GM18520 (cell line): Measurements from ENCODE around the gene ZNF837.
"Not testable (repeated sequence)": the region's sequence is repeated elsewhere in the genome, so short reads cannot be mapped to it uniquely, and the experiment has no call there.

Experiments
- ATAC-seq: cut with Tn5 transposase; IDR thresholded peaks from one replicate; pipeline ENCODE4 v1.9.1; 2021; ENCODE audit not compliant: unreplicated experiment

ZNF837 gene

DNA sequence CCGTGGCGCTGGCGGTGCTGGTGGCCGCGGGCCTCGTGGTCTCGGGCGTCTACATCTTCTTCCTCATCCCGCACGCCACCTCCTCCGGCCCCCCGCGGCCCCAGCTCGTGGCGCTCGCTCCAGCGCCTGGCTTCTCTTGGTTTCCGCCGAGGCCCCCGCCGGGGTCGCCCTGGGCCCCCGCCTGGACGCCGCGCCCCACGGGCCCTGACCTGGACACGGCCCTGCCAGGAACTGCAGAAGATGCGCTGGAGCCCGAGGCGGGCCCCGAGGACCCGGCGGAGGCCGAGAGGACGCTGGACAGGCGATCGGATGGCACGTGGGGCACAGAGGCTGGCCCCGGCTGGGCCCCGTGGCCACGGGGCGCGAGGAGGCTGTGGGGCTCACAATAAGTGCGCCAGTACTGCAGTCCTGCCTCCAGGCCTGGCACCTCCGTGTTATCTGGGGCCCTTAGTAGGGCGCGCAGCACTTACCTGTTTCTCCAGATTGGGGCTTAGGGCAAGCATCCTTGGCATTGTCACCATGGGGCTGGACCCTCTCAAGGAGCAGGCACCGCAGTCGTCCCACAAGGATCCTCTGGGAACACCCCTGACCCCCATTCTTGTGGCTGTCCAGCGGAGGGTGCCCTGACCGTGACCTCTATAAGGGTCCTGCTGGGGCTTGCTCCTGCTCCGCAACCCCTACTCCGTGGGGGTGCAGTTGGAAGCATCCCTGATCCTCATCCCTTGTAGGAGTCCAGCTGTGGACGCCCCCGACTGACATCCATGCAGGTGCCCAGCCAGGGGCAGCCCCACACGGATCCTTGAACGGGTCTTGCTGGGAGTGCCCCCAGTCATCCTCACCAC, 16.1 kb upstream of the ZNF837 start:
- ATAC-seq = no peak

DNA sequence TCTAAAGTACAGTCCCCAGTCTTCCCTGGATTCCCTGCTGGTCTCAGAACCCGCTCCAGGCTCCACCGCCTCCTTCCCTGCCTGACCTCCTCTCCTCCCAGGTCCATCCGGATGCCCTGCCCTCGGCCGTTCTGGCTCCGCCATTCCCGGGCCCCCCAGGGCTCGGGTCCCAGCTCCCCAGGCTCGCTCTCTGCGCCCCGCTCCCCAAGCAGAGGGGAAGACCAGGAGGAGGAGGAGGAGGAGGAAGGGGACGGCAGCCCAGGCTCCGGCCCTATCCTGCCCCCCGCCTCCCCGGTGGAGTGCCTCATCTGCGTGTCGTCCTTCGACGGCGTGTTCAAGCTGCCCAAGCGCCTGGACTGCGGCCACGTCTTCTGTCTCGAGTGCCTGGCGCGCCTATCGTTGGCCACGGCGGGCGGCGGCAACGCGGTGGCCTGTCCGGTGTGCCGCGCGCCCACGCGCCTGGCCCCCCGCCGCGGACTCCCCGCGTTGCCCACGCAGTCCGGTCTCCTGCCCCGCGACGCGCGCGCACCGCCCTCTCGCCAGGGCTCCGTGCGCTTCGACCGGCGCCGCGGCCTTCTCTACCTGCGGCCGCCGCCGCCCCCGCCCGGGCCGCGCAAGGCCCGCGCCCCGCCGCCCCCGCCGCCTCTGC, 15.3 kb upstream of the ZNF837 start:
- ATAC-seq = no peak

DNA sequence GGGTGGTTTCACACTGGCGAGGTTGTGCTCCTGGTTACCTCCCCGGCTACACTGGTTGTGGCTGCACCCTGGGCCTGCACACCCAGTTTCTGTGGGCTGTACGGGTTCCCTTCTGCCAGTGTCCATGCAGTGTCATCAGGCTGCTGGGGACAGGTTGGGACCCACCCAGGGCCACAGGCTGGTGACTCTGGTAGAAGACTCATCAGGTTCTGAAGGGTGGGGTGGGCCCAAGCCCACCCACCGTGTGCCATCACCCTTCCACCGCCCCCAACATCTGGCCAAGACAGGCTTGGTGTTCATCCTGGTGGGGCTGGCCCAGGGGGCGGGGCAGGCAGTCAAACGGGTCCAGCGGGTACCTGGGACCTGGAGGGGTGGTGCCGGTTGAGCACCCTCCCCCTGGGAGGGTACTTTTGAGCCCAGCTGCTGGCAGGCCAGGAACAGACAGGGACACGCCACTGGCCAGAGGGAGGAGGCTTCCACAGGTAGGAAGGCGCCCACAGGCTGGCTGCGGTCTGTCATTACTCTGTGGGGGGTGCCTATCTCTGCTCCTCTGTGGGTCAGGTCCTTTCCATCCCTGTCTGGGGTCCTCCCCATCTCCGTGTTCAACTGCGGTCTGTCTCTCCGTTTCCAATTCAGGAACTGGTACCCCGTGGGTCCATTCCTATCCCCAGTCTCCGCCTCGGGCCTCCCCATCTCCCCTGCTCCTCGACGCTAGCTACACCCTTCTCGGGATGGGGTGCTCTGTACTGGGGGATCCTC, 14.6 kb upstream of the ZNF837 start, which contains the start of gene RNF225:
RNF225 (plus strand) TSS at position 437 of the 759 bp plus-strand sequence. CDS start 434 bp downstream, outside the sequence.
- ATAC-seq = no peak

DNA sequence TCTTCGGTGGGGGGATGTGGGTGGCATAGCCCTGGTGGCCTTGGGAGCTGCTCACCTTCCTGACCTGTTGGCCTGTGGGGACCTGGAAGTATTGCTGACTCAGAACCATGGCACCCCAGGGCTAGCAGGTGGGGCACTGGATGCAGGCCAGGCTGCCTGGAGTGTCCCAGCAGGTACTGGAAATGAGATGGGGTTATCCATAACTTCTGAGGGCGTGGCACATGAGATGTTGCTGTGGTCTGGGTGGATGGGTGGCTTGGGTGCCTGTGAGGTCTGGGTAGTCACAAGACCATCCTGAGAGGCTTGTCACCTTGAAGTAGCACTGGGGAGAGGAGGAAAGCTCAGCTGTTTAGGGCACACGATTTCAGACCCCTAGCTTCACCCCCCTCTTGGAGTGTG, 14.0 kb upstream of the ZNF837 start:
- no peak for ATAC-seq

DNA sequence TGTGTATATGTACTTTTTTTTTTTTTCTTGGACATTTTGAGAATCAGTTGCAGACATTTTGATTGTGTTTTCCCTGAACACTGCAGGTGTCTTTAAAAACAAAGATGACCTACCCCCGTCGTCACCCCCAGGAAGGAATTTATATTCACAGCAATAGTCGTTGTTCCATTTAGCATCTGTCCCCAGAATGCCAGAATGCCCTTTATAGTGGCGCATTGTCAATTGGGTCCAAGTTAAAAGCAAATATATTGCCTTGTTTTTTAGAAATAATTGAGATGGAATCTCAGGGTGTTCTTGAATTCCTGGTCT, 12.8 kb upstream of the ZNF837 start:
- ATAC-seq = no peak

DNA sequence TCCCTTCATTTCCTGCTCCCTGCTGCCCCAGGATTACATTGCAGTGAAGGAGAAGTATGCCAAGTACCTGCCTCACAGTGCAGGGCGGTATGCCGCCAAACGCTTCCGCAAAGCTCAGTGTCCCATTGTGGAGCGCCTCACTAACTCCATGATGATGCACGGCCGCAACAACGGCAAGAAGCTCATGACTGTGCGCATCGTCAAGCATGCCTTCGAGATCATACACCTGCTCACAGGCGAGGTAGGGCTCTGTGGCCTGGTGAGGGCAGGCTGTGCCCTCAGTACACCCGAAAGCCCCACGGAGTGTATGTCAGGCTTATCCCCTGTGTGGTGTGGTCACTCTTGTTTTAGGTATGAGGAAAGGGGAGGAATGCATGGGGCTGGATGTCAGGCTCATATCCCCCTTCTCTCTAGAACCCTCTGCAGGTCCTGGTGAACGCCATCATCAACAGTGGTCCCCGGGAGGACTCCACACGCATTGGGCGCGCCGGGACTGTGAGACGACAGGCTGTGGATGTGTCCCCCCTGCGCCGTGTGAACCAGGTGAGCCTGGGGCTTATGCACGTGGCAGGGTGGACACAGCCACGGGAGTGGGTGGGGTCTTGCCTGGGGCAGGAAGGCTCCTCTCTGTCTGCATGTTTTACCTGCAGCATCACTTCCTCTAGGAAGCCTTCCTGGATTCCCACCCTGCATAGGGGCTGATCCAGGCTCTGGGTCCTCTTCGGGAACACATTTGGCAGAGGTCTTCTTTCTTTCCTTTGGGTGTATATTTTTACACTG, 12.3 kb upstream of the ZNF837 start:
- ATAC-seq = no peak

DNA sequence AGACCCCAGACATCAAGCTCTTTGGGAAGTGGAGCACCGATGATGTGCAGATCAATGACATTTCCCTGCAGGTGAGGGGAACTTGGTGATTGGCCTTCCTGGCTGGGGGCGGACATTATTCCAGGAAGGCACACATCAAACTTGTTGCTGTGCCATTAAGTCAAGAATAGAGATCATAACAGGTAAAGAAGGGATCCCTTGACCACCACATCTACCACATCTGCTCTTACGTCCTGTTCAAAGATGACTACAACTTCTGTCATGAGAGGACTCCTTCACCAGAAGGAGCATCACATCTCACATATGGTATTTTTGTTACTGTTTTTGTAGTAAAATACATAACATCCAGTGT, 7.3 kb upstream of the ZNF837 start:
- no peak for ATAC-seq

DNA sequence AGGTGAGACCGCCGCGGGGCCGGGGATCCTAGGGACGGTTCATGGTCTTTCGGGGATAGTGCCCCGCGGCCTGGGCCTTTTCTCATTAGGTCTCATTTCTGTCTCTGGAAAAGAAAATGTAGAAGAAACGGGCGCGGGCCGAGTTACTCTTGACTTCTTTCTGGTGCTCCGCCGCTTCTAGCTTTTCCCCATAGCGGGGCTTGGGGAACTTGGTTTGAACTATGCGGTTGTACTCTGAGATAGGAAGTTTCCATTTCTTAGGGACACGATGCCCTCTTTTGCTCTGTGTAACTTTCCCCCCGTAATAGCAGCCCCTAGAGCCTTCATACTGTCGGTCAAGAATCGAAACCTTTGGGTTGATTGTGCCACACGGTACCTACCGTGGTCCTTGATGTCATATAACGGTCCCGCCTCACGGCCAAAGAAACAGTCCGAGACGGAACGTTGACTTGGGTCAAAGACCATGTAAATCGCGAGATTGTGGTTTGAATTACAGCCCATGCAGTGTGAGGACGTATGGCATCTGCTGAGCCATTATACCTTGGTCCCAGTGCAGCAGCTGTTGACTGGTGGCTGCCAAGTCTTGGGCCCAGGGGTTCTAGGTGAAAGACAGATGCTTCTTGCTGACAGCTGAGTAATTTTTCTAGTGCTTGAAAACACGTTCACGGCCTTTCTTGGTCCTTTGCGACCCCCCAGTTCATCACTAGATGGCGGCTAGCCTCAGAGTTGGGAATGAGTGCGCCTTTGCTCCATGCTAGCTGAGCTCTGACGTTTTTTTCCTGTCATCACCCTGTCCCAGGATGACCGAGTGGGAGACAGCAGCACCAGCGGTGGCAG, 6.7 kb upstream of the ZNF837 start:
- no peak for ATAC-seq

DNA sequence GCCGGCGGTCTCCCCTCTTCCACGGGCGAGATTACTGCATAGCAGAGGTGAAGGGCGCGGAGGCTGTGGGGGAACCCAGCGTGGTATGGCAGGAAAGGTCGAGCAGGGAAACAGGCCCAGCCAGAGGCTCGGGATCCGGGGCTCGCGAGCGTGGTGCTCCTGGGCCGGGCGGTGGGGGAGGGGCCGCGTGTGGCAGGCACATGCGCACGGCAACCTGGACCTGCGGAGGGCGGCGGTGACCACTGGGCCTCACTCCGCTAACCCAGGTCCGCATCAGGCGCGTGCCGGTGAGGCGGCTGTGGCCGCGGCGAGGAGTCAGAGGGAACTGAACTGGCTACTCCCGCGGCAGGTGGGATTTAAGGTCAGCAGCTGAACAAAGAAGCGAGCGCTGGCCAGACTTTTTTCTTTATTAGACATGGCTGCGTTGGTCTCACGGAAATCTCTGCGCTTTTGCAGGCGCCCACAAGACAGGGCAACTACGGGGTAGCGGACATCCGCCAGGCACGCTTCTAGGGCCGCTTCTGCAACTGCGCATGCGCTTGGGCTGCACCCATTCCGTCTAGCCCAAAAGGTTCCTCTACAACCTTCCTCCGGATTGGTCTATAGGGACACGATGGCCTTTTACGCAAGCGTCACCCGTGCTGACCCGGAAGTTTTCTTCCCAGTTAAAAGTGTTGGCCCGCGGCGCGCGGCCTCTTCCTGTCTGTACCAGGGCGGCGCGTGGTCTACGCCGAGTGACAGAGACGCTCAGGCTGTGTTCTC, 5.9 kb upstream of the ZNF837 start, which contains the start of gene RPS5:
RPS5 (plus strand) TSS at position 694 of the 762 bp plus-strand sequence. CDS start 869 bp downstream, outside the sequence.
- peak; percentile 87 for ATAC-seq

DNA sequence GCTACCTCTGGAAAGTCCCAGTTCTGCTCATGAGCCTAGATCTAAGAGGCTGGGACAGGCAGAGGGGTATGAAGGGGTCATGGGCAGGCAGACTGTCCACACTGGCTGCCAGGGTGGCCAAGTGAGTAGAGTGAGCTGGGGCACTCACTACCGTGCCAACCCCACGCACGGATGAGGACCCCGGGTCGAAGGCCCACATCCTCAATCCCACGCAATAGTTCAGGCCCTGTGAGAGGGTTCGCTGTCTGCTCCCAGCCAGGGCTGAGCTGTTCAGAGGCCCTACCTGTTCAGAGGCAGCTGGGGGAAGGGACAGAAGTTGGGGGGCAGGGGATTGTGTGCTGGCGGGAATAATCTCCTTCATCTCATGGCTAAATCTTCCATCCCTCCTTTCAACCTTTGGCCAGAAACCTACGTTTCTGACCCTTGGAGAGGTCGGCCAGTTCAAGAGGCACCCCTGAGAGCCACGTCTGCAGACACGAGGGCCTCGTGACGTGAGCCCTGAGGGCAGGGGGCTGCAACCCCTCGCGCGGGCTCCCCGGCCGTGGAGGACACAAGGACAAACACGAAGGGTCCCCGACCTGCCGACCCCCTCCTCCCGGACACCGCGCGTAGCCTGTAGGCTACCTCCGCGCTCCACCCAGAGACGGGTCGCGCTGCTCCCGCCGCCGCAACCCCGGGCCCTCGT, 5.2 kb upstream of the ZNF837 start:
- ATAC-seq = no peak

DNA sequence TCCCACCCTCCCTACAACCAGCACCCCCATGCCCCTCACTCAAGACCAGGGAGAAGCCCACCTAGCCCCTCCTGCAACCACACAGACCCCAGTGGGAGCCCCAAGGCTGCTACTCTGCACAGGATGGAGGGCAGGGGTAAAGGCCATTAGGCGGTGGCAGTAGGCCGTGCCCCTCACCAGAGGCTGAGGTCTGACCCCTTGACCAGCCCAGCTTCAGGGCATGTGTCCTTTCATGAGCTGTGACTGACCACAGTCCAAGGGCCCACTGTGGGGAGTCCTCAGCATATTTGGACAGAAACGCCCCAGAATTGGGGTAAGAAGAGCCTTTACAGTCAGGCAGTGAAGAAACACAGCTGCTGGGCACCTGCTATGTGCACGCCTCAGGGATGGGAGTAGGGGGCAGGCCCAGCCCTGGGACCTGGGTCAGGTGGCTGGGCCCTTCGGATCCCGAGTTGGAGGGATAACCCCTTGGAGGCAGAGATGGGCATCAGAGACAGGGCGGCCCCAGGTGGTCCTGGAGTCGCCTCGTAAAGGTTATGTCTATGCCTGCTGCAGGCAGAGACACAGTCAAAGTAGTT, 4.6 kb upstream of the ZNF837 start:
- ATAC-seq = no peak

DNA sequence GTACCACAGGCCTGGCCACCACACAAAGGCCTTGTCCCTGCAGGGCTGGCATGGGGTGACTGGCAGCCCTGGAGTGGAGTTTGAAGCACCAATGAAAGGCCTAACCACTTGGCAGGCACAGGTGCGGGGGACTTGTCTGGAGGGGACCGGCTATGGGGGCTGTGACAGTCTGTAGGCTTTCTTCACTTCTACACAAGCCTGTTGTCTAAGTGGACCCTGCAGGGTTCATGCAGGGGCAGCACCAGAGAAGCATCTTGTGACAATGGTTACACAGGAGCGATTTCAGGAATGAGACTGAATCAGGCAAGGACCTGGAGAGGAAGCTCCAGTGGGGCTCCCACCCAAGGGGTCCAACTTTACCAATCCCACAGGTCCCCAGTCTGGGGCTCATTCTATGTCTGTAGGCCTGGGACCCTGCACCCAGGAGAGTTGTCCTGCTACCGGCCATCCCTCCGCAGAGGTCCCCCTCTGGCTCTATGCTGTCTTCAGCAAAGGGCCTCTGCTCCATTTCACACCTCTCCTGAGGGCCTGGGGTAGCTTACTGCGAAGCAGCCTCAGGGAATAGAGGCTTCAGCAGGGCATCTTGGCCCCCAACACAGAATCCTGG, 2.3 kb upstream of the ZNF837 start:
- no peak for ATAC-seq

DNA sequence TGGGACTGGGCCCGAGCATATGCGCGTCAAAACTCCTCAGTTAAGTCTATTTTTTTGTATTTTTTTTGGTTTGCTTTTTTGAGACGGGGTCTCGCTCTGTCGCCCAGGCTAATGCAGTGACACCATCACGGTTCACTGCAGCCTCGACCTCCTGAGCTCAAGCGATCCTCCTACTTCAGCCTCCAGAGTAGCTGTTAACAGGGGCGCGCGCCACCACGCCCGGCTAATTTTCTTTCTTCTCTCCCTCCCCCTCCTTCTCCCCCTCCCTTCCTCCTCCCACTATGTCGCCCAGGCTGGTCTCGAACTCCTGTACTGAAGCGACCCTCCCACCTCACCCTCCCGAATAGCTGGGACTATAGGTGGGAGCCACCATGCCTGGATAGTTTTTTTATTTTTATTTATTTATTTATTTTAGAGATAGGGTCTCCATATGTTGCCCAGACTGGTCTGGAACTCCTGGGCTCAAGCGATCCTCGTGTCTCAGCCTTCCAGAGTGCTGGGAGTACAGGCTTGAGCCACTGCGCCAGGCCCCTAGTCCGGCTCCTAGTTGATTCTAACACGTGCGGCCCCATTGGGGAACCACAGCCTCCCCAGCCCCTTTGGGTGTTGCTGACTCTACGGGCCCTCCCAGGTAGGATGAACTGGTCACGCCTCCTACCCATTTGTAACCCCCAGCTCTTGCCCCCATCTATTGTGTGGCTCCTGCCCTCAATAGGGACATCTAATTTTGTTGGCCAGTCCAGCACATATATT, 806 bp upstream of the ZNF837 start:
- no peak for ATAC-seq

DNA sequence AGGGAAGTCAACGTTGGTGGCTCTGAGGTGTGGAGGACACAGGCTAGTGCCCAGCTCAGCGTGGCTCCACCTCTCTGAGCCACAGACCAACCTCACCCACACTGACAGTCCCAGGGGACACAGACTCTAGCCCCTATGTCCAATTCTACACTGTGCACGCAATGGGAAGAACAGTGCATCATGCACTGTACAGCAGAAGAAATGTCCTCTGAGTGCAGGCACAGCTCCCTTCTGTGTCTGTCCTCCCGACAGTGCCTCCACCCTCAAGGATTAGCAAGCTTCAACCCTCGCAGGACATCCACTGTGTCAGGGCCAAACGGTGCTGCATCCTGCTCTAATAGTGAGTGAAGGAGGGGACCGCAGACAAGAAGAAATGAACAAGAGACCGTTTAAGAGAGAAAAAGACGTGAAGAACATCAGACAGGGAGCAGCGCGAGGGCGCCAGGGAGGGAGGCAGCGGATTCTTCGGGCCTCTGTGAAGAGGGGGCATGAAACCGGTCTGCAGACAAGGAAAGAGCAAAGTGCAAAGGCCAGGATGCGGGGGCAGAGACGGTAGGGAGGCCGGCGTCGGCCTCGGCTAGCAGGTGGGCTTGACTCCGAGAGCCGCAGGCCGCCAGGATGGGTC, 681 bp downstream of the ZNF837 start:
- ATAC-seq = no peak

DNA sequence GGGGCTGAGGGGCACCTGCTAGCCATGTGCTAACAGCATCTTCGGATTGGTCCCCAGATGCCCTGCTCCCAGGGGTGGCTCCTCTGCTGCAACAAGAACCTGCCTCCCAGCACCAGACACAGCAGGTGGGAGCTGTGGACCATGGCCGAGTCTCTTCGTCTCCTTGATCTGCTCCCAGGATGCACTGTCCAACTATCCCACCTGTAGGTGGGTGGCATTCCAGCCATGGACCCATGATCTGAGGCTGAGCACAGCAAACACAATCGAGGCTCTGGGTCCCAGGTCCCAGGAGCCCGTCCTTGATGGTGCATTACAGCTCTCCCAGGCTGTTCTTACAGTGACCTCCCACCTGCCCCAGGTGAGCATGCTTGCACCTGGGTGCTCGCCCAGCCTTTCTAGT, 1.6 kb downstream of the ZNF837 start:
- ATAC-seq = no peak

DNA sequence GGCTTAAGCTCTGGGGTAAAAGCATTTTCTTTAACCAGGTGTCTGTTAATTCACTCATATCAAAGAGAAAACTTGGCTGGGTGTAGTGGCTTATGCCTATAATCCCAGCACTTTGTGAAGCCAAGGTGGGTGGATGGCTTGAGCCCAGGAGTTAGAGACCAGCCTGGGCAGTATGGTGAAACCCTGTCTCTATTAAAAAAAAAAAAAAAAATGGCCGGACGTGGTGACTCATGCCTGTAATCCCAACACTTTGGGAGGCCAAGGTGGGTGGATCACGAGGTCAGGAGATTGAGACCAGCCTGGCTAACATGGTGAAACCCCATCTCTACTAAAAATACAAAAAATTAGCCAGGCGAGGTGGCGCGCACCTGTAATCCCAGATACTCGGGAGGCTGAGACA, 4.1 kb downstream of the ZNF837 start:
- ATAC-seq = not testable (repeated sequence)

DNA sequence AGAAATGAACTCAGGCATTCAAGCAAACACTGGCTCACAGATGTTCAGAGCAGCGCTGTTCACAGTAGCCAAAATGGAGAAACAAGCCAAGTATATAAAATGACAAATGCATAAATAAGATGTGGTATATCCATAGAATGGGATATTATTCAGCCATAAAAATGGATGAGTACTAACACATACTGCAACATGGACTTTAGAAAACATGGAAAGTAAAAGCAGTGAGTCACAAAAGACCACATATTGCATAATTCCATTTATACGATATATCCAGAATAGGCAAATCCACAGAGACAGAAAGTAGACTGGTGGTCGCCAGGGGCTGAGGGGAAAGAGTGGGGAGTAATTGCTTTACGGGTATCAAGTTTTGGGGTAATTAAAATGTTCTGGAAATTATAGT, 6.6 kb downstream of the ZNF837 start:
- no peak for ATAC-seq
